ENCODE data around the gene TRPM7. TPM values are rescaled to one million over a fixed set of nuclear protein-coding genes. Genes with fewer than 3 reads are reported as not detected.

Gene TRPM7
- polyA plus RNA-seq, 2 of the 4 experiments (the other 2 are of a cell fraction): 25.7 to 47.8 TPM

DNA sequence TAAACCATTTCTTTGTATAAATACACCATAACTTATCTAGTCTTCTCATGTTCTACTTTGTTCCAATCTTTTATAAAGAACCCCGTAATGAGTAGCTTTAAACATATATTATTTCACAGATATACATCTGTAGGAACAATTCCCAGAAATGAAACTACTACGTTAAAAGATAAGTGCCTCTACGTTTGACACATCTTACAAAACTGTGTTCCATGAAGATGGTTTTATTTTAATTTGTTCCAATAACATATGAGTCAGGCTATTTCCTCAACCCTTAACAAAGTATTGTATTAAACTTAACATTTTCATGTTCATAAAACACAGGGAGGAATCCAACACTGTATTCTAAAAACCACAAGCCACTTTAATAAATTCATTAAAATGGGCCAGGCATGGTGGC, 52.9 kb downstream of the TRPM7 start:
- no peak for TF ChIP-seq EP300 (IDR thresholded peaks at IDR 0.05)
- TF ChIP-seq ZFP36 (IDR thresholded peaks at IDR 0.05; ENCODE audit: borderline replicate concordance, partially characterized antibody): no peak
- TF ChIP-seq HOXB5 (CRISPR knock-in tag; IDR thresholded peaks at IDR 0.05): no peak
- TF ChIP-seq ELK1 (IDR thresholded peaks at IDR 0.05; ENCODE audit: low read depth, low read length): no peak
- TF ChIP-seq MAX (IDR thresholded peaks at IDR 0.05): no peak
- no peak for TF ChIP-seq FOSL2 (IDR thresholded peaks at IDR 0.05)
- no peak for TF ChIP-seq FOSL2 (CRISPR knock-in tag; IDR thresholded peaks at IDR 0.05)
- TF ChIP-seq, protein P1, sequence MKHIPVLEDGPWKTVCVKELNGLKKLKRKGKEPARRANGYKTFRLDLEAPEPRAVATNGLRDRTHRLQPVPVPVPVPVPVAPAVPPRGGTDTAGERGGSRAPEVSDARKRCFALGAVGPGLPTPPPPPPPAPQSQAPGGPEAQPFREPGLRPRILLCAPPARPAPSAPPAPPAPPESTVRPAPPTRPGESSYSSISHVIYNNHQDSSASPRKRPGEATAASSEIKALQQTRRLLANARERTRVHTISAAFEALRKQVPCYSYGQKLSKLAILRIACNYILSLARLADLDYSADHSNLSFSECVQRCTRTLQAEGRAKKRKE (CRISPR knock-in tag; IDR thresholded peaks at IDR 0.05; ENCODE audit: low read depth): no peak
- TF ChIP-seq, protein P2, sequence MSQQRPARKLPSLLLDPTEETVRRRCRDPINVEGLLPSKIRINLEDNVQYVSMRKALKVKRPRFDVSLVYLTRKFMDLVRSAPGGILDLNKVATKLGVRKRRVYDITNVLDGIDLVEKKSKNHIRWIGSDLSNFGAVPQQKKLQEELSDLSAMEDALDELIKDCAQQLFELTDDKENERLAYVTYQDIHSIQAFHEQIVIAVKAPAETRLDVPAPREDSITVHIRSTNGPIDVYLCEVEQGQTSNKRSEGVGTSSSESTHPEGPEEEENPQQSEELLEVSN (IDR thresholded peaks at IDR 0.05; ENCODE audit: borderline replicate concordance, low read depth): no peak
- no peak for TF ChIP-seq JUN (IDR thresholded peaks at IDR 0.05)
- no peak for TF ChIP-seq POLR2A (IDR thresholded peaks at IDR 0.05; ENCODE audit: low read length)
- no peak for TF ChIP-seq CHD4 (IDR thresholded peaks at IDR 0.05; ENCODE audit: borderline replicate concordance)
- ATAC-seq (no peak), DNase-seq (ENCODE audit: low read depth in 1 of 2, low spot score in 1 of 2) (no peak), FAIRE-seq (no peak)
- CTCF ChIA-PET: interaction anchor here (1.5 kb wide), 1 partner anchor 276 kb away, joined by 4 read pairs; no protein-coding TSS in a partner anchor
- Histone ChIP-seq H3K27ac (no peak overlapping the region), H3K4me1 (peaks cover 4% of the 10 kb centered on the region; the same call in 1 of the 3 replicates), H3K4me2 (no peak overlapping the region), H3K4me3 (no peak overlapping the region), H3K9me3 (no peaks in the 10 kb centered on the region)
- POLR2A ChIA-PET: no interaction called here
- 89% methylated on average over 3 of the region's 3 CpGs for WGBS (ENCODE audit: missing lambda C conversion rate)

GRCh38 chr15:50628421-50628820, 58.2 kb downstream of the TRPM7 start:
- ChIA-PET POLR2A (no interaction called here), CTCF (interaction anchor here (1.1 to 1.5 kb wide), 5 partner anchors 13 to 249 kb away, joined by 3 to 5 read pairs (median 4); no protein-coding TSS in a partner anchor)
- Histone ChIP-seq H3K27ac (no peak overlapping the region), H3K4me3 (no peak overlapping the region), H3K9me3 (no peaks in the 10 kb centered on the region), H3K4me2 (no peak overlapping the region), H3K4me1 (peaks cover 4% of the 10 kb centered on the region; the same call in 1 of the 3 replicates)
- TF ChIP-seq CEBPB (IDR thresholded peaks at IDR 0.05) (no peak), NR3C1 (IDR thresholded peaks at IDR 0.05) (no peak), BHLHE40 (IDR thresholded peaks at IDR 0.05; ENCODE audit: low read depth, low read length) (no peak), EHF (CRISPR knock-in tag; IDR thresholded peaks at IDR 0.05) (no peak), PHF8 (IDR thresholded peaks at IDR 0.05; ENCODE audit: borderline replicate concordance, low read depth) (no peak), SREBF2 (IDR thresholded peaks at IDR 0.05) (no peak), CBX8 (IDR thresholded peaks at IDR 0.05) (no peak), RNF2 (IDR thresholded peaks at IDR 0.05; ENCODE audit: borderline replicate concordance, low read depth) (no peak), ELK1 (IDR thresholded peaks at IDR 0.05; ENCODE audit: low read depth, low read length) (no peak), MAZ (IDR thresholded peaks at IDR 0.05; ENCODE audit: borderline replicate concordance, low read depth, low read length) (no peak), JUNB (IDR thresholded peaks at IDR 0.05) (no peak), TP53 (CRISPR knock-in tag; IDR thresholded peaks at IDR 0.05) (no peak), BCL3 (IDR thresholded peaks at IDR 0.05) (no peak), HEYL (CRISPR knock-in tag; IDR thresholded peaks at IDR 0.05) (no peak), RCOR1 (IDR thresholded peaks at IDR 0.05; ENCODE audit: low read depth, low read length) (no peak)
- TF ChIP-seq, protein P2 (IDR thresholded peaks at IDR 0.05; ENCODE audit: borderline replicate concordance, low read depth): no peak
- WGBS (ENCODE audit: missing lambda C conversion rate): 93% methylated on average over 5 of the region's 5 CpGs
- DNase-seq (ENCODE audit: low read depth in 1 of 2, low spot score in 1 of 2) (no peak), ATAC-seq (no peak), FAIRE-seq (no peak)

Data from A549 (cell line).